K562 (cell line): ENCODE results near the gene CTSZ. TPM values are rescaled to one million over a fixed set of nuclear protein-coding genes. Genes with fewer than 3 reads are reported as not detected.

Source experiments
- ATAC-seq: fragments of 200-7000 bp; cut with Tn5 transposase; 3 replicates; pipeline ENCODE4 v1.9.1; 2020; ENCODE audit warnings: moderate library complexity
- BruUV-seq: library from RNA; stranded (reverse); fragments of 400-500 nt; replicated peaks from 2 replicates; lab custom pipeline; 2021; lab: Mats Ljungman, UMichigan
- CTCF ChIA-PET: fragments of 300-600 bp; formaldehyde crosslinking; extraction: SDS; loops from one replicate; lab custom pipeline; 2021; ENCODE audit warnings: low intra/inter-chr PET ratio; lab: Yijun Ruan, JAX
- POLR2A ChIA-PET: fragments of 300-600, 350-650 bp; sonication (Branson Sonifier 250); formaldehyde crosslinking; extraction: SDS; loops from one replicate; lab custom pipeline; 2021; ENCODE audit warnings: antibody characterized with exemption, inconsistent platforms; lab: Yijun Ruan, JAX
- DNase-seq, 4 experiments: peaks; one replicate each; pipeline versions ENCODE4 v3.0.0 to v3.0.0-alpha.2; 2011 to 2018; ENCODE audit warnings: low spot score in 3 of 4, mixed read lengths in 3 of 4; ENCODE audit errors: extremely low read depth in 1 of 4
- FAIRE-seq: peaks from 2 replicates; lab custom pipeline; 2011; peaks lifted over from hg19 to GRCh38; lab: Jason Lieb, UNC
- H2AFZ ChIP-seq: 2 replicates; pipeline ENCODE4 v1.6.0; 2011; ENCODE audit warnings: low read depth, low read length, control low read depth, inconsistent platforms
- H3K27ac ChIP-seq: fragments of 200-600 bp; 3 replicates; pipeline ENCODE4 v1.8.0; 2011; ENCODE audit warnings: low read depth, mild to moderate bottlenecking, control low read depth, inconsistent platforms, low read length, moderate library complexity, mixed read lengths; ENCODE audit errors: extremely low read depth
- H3K27me3 ChIP-seq, 2 experiments: fragments of 300-600 bp in 1 of 2; 2 replicates in 1 of 2; 3 replicates in 1 of 2; pipeline versions ENCODE4 v1.6.0 to v1.8.0; 2011; ENCODE audit warnings: inconsistent platforms in 2 of 2, low read length in 2 of 2, mild to moderate bottlenecking in 1 of 2, mixed read lengths in 1 of 2, moderate library complexity in 1 of 2; ENCODE audit not compliant: control insufficient read depth in 2 of 2, insufficient read depth in 2 of 2
- H3K36me3 ChIP-seq: fragments of 300-600 bp; 3 replicates; pipeline ENCODE4 v1.8.0; 2011; ENCODE audit warnings: mild to moderate bottlenecking, low read length, inconsistent platforms; ENCODE audit not compliant: control insufficient read depth, insufficient read depth
- H3K4me1 ChIP-seq, 2 experiments: fragments of 200-600 bp in 1 of 2; replicated peaks in 1 of 2; 2 replicates in 1 of 2; 3 replicates in 1 of 2; pipeline versions ENCODE4 v1.5.1 to v1.8.0; 2011; ENCODE audit warnings: inconsistent platforms in 2 of 2, low read length in 2 of 2, mild to moderate bottlenecking in 1 of 2, mixed read lengths in 1 of 2, moderate library complexity in 1 of 2; ENCODE audit not compliant: control insufficient read depth in 2 of 2, insufficient read depth in 2 of 2
- H3K4me2 ChIP-seq: 2 replicates; pipeline ENCODE4 v1.6.1; 2011; ENCODE audit warnings: low read length, control low read depth, inconsistent platforms, mixed read lengths; ENCODE audit not compliant: insufficient read depth
- H3K4me3 ChIP-seq: fragments of 200-600 bp; sonication (generic), shearing (Covaris generic); 2 replicates; pipeline ENCODE4 v1.5.1; 2016; ENCODE audit warnings: control low read depth, inconsistent platforms
- H3K79me2 ChIP-seq: fragments of 200-600 bp; 3 replicates; pipeline ENCODE4 v1.8.0; 2011; ENCODE audit warnings: low read length, inconsistent platforms; ENCODE audit not compliant: control insufficient read depth, insufficient read depth
- H3K9ac ChIP-seq, 2 experiments: 2 replicates each; pipeline versions ENCODE4 v1.6.0 to v1.6.1; 2011; ENCODE audit warnings: low read depth in 2 of 2, low read length in 2 of 2, control low read depth in 1 of 2, inconsistent platforms in 1 of 2, mild to moderate bottlenecking in 1 of 2, mixed read lengths in 1 of 2; ENCODE audit not compliant: insufficient read depth in 1 of 2
- H3K9me1 ChIP-seq: one replicate; pipeline ENCODE4 v1.6.0; 2011; ENCODE audit warnings: inconsistent platforms, mild to moderate bottlenecking, low read length, moderate library complexity; ENCODE audit not compliant: control insufficient read depth, insufficient read depth
- H3K9me3 ChIP-seq: replicated peaks from 2 replicates; pipeline ENCODE4 v1.5.1; 2011; ENCODE audit warnings: low read depth, low read length, inconsistent platforms; ENCODE audit not compliant: control insufficient read depth, insufficient read depth
- H4K20me1 ChIP-seq: replicated peaks from 2 replicates; pipeline ENCODE4 v1.6.1; 2011; ENCODE audit warnings: low read length, inconsistent platforms, mixed read lengths; ENCODE audit not compliant: control insufficient read depth, insufficient read depth
- CEBPG ChIP-seq, 3 experiments: fragments of 200-800 bp in 1 of 3; sonication (Bioruptor generic) in 1 of 3; sonication (generic) in 1 of 3; formaldehyde crosslinking in 1 of 3; IDR thresholded peaks in 2 of 3; conservative IDR thresholded peaks in 1 of 3; 2 replicates each; pipeline versions ENCODE4 v1.6.1 to v1.8.0; 2016 to 2022; ENCODE audit warnings: missing compliant biosample characterization in 2 of 3, missing genetic modification characterization in 2 of 3, mild to moderate bottlenecking in 1 of 3, missing genetic modification reagents in 1 of 3
- RBM25 ChIP-seq: fragments of 200-400 bp; formaldehyde crosslinking; IDR thresholded peaks from 2 replicates; pipeline ENCODE4 v1.6.1; 2018; ENCODE audit warnings: low read length, low read depth, moderate library complexity; ENCODE audit not compliant: severe bottlenecking
- WGBS: fragments of 100-300 bp; shearing (Covaris generic); methylation state at CpG from one replicate; pipeline ENCODE4 v1.1.6; 2016; ENCODE audit warnings: low coverage, mixed read lengths; ENCODE audit not compliant: insufficient coverage; ENCODE audit errors: missing lambda C conversion rate; 5-methylcytosine and 5-hydroxymethylcytosine counted together
- in situ Hi-C: fragments of 300-500 bp; cut with MboI; formaldehyde crosslinking; loops from 4 replicates; pipeline ENCODE4 v1.15.0; 2018; ENCODE audit warnings: inconsistent platforms, mixed read lengths
- intact Hi-C: fragments of 100-400 bp; cut with micrococcal nuclease; formaldehyde crosslinking; loops from 2 replicates; pipeline ENCODE4 v1.14.2; 2022
- polyA plus RNA-seq, 8 experiments: library from polyadenylated mRNA; depleted of rRNA in 4 of 8; stranded (reverse) in 5 of 8; unstranded in 3 of 8; fragments of >200 nt; fragmentation: Nextera tagmentation in 2 of 8; fragmentation: Illumina TruSeq in 1 of 8; extraction: Ambion mirVana in 2 of 8; extraction: Trizol in 1 of 8; gene quantifications; 2 replicates each; pipeline versions ENCODE4 v1.2.1 to v1.2.3, GENCODE V29; 2011 to 2014; ENCODE audit warnings: inconsistent platforms in 1 of 8, missing spikeins in 1 of 8
- total RNA-seq, 7 experiments: library from RNA; depleted of rRNA in 6 of 7; stranded (reverse); fragments of >200 nt in 6 of 7; fragmentation: Illumina TruSeq in 2 of 7; extraction: Trizol in 2 of 7; gene quantifications; 2 replicates each; pipeline versions ENCODE4 v1.2.1 to v1.2.3, GENCODE V29; 2011 to 2021; ENCODE audit warnings: low replicate concordance in 1 of 7

Gene CTSZ
- total and polyA plus RNA-seq, 9 of the 15 experiments (the other 6 are each of a cell fraction or from before 2014, with no cell fraction given), result 1.6 to 143 (median 82.8) TPM

DNA sequence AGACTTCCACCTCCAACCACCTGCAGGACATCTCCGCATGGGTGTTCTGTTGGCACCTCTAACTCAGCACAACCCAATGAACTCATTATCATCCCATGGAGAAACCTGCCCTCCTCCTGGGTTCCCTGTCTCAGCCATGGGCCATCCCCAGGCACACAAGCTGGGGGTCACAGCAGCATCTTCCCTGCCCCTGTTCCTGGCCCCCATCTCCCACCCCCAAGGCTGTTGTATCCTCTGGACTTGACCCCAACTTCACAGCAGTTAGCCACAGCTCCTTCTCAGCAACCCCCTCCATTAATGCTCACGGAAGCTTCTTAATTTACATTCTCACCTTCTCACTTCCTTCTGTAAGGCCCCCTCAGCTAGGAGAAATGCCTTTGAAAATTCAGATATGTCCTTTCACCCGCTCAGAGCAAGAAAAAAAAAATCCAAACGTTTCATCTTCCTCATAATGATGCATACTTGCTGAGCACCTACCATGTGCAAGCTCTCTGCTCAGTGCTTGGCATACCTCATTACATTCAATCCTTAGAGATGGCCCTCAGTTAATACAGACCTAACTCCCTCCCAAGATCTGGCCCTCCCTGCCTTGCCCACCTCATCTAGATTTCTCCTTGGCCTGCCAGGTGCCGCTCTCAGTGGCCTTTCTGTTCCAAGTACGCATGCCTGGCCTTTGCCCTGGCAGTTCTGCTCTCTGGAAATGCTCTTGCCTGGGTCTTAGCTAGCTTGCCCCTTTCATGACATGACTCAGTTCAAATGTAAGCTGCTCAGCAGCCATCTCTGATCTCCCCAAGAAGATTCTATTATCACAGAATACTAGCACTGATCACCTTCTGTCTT lies 28.5 kb downstream of the CTSZ start:
- Histone ChIP-seq H3K27ac (no peak overlapping the region), H3K36me3 (peaks cover 8% of the 10 kb centered on the region; the same call in 1 of the 3 replicates), H3K27me3 (no peaks in the 10 kb centered on the region), H3K4me1 (peaks cover 11 to 19% of the 10 kb centered on the region in 2 experiments; a peak in 4 of 5 replicates), H3K4me2 (no peak overlapping the region), H3K9me3 (no peaks in the 10 kb centered on the region), H3K4me3 (no peak overlapping the region), H3K79me2 (peaks cover 25% of the 10 kb centered on the region), H3K9ac (no peak overlapping the region), H3K9me1 (no peaks in the 10 kb centered on the region), H4K20me1 (0 out of 2 replicates have a peak, but pooled peaks cover 5% of the 10 kb centered on the region), H2AFZ (no peak overlapping the region)
- intact Hi-C loops, result no loop called here
- TF ChIP-seq CEBPG (CRISPR knock-in tag; IDR thresholded peaks at IDR 0.05), result no peak
- no peak for TF ChIP-seq CEBPG (tag; conservative IDR thresholded peaks at IDR 0.05 in 1 of 2, IDR thresholded peaks at IDR 0.05 in 1 of 2)
- TF ChIP-seq RBM25, result no peak
- BruUV-seq, result no TSS peak
- in situ Hi-C loops, result loop anchor here (10.0 kb wide), 1 partner anchor 246 kb away; no protein-coding TSS in a partner anchor
- no peak for FAIRE-seq
- CTCF ChIA-PET, result no interaction called here
- POLR2A ChIA-PET, result interaction anchor here (0.8 to 1.3 kb wide), 3 partner anchors 10 to 19 kb away, joined by 3 to 6 read pairs (median 3); no protein-coding TSS in a partner anchor
- no peak for DNase-seq
- ATAC-seq, result no peak
- 63% methylated on average over 6 of the region's 6 CpGs for WGBS
